NCI-H1930 (cell line): ENCODE results near the gene PCDH17.

Experiments used
- DNase-seq, 2 experiments: peaks; one replicate each; lab custom pipeline; 2025; lab: John Stamatoyannopoulos, UW

Gene PCDH17

GRCh38 chr13:57631596-57632275 lies at the start of gene PCDH17:
TSS of gene PCDH17 (plus strand) at chr13:57631744. CDS start at chr13:57632547, 803 bp downstream.
- peak in 1 of 2 experiments; percentile 17 for DNase-seq

GRCh38 chr13:57582032-57582431 lies 49.5 kb upstream of the PCDH17 start:
- no peak for DNase-seq

GRCh38 chr13:57583529-57583928 lies 48.0 kb upstream of the PCDH17 start:
- no peak for DNase-seq

- no peak for DNase-seq
Measured at GRCh38 chr13:57588639-57589038, 42.9 kb upstream of the PCDH17 start.

GRCh38 chr13:57595775-57596174 lies 35.8 kb upstream of the PCDH17 start:
- no peak for DNase-seq

- DNase-seq = no peak
Measured at GRCh38 chr13:57601536-57601935, 30.0 kb upstream of the PCDH17 start.

GRCh38 chr13:57604442-57604841 lies 27.1 kb upstream of the PCDH17 start:
- no peak for DNase-seq

GRCh38 chr13:57611969-57612368 lies 19.6 kb upstream of the PCDH17 start:
- DNase-seq = no peak

- no peak for DNase-seq
Measured at GRCh38 chr13:57612568-57612967, 19.0 kb upstream of the PCDH17 start.

- DNase-seq = peak in 1 of 2 experiments; percentile 67
Measured at GRCh38 chr13:57624565-57625435, 6.7 kb upstream of the PCDH17 start.

GRCh38 chr13:57627663-57628062 lies 3.9 kb upstream of the PCDH17 start:
- no peak for DNase-seq

- no peak for DNase-seq
Measured at GRCh38 chr13:57629391-57629804, 2.1 kb upstream of the PCDH17 start.

- peak in 1 of 2 experiments; percentile 29 for DNase-seq
Measured at GRCh38 chr13:57629821-57630235, 1.7 kb upstream of the PCDH17 start.

- DNase-seq = no peak
Measured at GRCh38 chr13:57630661-57631595, 616 bp upstream of the PCDH17 start.

- no peak for DNase-seq
Measured at GRCh38 chr13:57632276-57633140, 964 bp downstream of the PCDH17 start.

- DNase-seq = no peak
Measured at GRCh38 chr13:57633141-57633949, 1.8 kb downstream of the PCDH17 start.

- no peak for DNase-seq
Measured at GRCh38 chr13:57633950-57634838, 2.6 kb downstream of the PCDH17 start.

- no peak for DNase-seq
Measured at GRCh38 chr13:57634839-57635165, 3.3 kb downstream of the PCDH17 start.

- no peak for DNase-seq
Measured at GRCh38 chr13:57635541-57636085, 4.1 kb downstream of the PCDH17 start.
